ENCODE data around the gene KPNB1. TPM values are rescaled to one million over a fixed set of nuclear protein-coding genes. Genes with fewer than 3 reads are reported as not detected.

Gene KPNB1
- total RNA-seq, 4 donors from 2014 or later = 72.3 to 276 (median 135) TPM

DNA sequence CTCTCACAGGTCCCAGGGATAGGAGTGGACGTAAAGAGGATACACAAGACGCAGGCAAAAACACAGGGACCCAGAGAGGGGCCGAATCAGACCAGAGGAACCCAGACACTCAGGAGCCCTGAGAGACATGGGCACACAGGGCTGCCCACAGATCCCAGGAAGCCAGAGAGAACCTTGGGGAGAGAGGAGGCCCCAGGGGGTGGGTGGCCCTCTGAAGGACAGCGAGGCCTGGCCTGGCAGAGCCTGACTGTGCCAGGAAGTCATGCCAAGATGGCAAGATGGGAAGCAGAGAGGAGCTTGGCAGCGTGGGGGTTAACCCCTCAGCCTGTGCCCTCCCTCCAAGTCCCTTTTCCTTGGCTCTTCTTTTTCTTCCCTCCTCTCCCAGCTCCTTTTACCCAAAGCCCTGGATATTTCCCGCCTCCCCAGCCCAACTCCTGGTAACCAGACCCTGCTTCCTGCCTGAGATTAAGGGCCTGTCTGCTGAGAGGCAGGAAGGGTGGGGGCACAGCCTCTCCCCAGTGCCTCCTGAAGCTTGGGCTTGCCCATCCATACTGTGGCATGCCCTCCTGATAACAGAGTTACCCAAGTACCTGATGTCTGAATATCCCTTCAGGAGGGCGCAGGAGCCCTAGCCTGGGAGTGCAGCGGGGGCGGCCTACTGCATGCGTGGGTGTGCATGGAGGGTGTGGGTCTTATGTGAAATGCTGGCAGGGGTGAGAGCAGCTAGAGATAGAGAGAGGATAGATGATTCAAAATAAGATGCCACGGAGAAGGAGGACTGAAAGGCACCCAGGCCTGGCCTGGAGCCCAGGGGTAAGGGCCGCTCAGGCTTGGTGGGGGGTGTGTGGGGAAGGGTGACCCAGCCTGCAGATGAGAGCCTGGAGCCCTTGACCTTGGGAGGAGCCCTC, 77.3 kb downstream of the KPNB1 start:
- Histone ChIP-seq H3K4me3 (no peak overlapping the region), H3K36me3 (no peaks in the 10 kb centered on the region), H3K27ac (no peak overlapping the region), H3K27me3 (peaks cover 0 to 2% of the 10 kb centered on the region in 2 donors), H3K9me3 (no peaks in the 10 kb centered on the region), H3K4me1 (peaks cover 0 to 1% (median 0%) of the 10 kb centered on the region in 4 donors)
- TF ChIP-seq POLR2A (IDR thresholded peaks at IDR 0.05) = no peak
- TF ChIP-seq CTCF (IDR thresholded peaks at IDR 0.05) = no peak
- DNase-seq = peak in 1 of 3 donors; percentile 34

DNA sequence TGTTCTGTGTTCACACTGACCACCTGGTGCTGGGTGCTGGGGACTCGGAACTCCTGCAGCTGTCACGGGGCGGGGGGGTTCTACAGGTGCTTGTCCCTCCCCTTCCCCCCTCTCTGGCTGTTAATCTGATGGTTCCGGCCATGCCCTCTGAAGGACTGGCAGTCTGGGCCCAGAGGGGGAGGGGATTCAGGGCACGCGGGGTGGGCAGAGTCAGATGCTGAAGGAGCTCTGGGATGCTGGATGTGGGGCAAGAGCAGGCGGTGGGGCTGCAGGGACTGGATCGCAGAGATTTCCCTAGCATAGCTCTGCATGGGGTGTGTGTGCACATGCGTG, 78.0 kb downstream of the KPNB1 start:
- H3K27me3 ChIP-seq = peaks cover 0 to 6% of the 10 kb centered on the region in 2 donors
- H3K9me3 ChIP-seq = no peaks in the 10 kb centered on the region
- no peak overlapping the region for H3K27ac ChIP-seq
- no peaks in the 10 kb centered on the region for H3K36me3 ChIP-seq
- H3K4me3 ChIP-seq = no peak overlapping the region
- TF ChIP-seq CTCF (IDR thresholded peaks at IDR 0.05) (no peak), POLR2A (IDR thresholded peaks at IDR 0.05) (no peak)
- DNase-seq = peak in 1 of 3 donors; percentile 14
- H3K4me1 ChIP-seq = peaks cover 0 to 4% (median 2%) of the 10 kb centered on the region in 4 donors

DNA sequence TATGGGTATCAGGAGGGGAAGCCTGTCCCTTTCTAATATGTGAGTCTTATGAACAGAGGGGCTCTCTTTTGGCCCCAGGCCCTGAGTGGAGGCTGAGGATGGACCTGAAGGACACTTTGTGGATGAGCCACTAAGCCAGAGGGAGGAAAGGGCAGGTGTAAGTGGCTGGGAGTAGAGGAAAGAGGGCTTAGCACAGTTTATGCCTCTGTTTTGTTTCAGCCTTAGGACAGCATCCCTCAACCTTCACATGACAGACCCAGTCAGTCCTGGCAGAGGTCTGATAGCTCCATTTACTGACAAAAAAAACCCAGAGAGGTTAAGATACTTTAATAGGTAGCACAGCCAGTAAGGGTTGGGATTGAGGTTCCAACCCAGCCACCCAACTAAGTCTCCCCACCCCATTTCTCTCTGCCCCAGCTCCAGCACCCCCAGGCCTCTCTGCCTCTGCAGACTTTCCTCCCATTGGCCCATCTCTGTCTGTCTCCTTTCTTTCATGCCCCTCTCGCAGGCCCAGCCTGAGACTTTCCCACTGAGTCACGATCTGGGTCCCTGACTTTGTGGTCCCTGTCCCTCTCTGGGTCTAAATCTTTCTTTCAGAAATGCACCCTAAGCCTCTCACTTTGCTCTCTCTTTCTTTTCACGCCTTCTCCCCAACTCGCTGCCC, 78.6 kb downstream of the KPNB1 start:
- no peaks in the 10 kb centered on the region for H3K9me3 ChIP-seq
- H3K4me3 ChIP-seq = no peak overlapping the region
- peaks cover 0 to 9% of the 10 kb centered on the region in 2 donors for H3K27me3 ChIP-seq
- peaks cover 0 to 11% (median 3%) of the 10 kb centered on the region in 4 donors for H3K4me1 ChIP-seq
- no peaks in the 10 kb centered on the region for H3K36me3 ChIP-seq
- H3K27ac ChIP-seq = no peak overlapping the region
- DNase-seq = peak in 1 of 3 donors; percentile 14
- TF ChIP-seq POLR2A (IDR thresholded peaks at IDR 0.05) = no peak
- no peak for TF ChIP-seq CTCF (IDR thresholded peaks at IDR 0.05)

- Histone ChIP-seq H3K36me3 (no peaks in the 10 kb centered on the region), H3K9me3 (no peaks in the 10 kb centered on the region), H3K4me1 (peaks cover 0 to 19% (median 6%) of the 10 kb centered on the region in 4 donors), H3K27me3 (peaks cover 0 to 18% of the 10 kb centered on the region in 2 donors), H3K4me3 (no peak overlapping the region), H3K27ac (no peak overlapping the region)
- peak in 1 of 3 donors; percentile 28 for DNase-seq
- no peak for TF ChIP-seq POLR2A (IDR thresholded peaks at IDR 0.05)
- no peak for TF ChIP-seq CTCF (IDR thresholded peaks at IDR 0.05)
These were observed 79.8 kb downstream of the KPNB1 start for GRCh38 chr17:47729476-47729875.

- Histone ChIP-seq H3K4me1 (peaks cover 0 to 19% (median 6%) of the 10 kb centered on the region in 4 donors), H3K9me3 (no peaks in the 10 kb centered on the region), H3K27ac (no peak overlapping the region), H3K27me3 (peaks cover 0 to 18% of the 10 kb centered on the region in 2 donors), H3K4me3 (no peak overlapping the region), H3K36me3 (no peaks in the 10 kb centered on the region)
- peak in 1 of 3 donors; percentile 29 for DNase-seq
- no peak for TF ChIP-seq CTCF (IDR thresholded peaks at IDR 0.05)
- no peak for TF ChIP-seq POLR2A (IDR thresholded peaks at IDR 0.05)
These were observed 81.0 kb downstream of the KPNB1 start for GRCh38 chr17:47730681-47731080.

All from Peyer's patch (tissue), 4 donors.